OCI-LY7 (cell line): ENCODE measurements around the gene TMEM147.

ENCODE experiments used
- CTCF ChIP-seq: fragments of 200-600 bp; sonication (generic); conservative IDR thresholded peaks from 2 replicates; pipeline ENCODE4 v1.5.1; 2014; ENCODE audit warnings: mild to moderate bottlenecking, antibody characterized with exemption, low read length, moderate library complexity, mixed read lengths
- EZH2phosphoT487 ChIP-seq: fragments of 200-600 bp; sonication (generic); IDR thresholded peaks from 2 replicates; pipeline ENCODE4 v1.6.1; 2018; ENCODE audit warnings: low read depth, borderline replicate concordance, mild to moderate bottlenecking, mixed run types, antibody characterized with exemption, low read length, moderate library complexity, mixed read lengths

GRCh38 chr19:35531291-35531690 lies 14.1 kb upstream of the TMEM147 start:
- TF ChIP-seq CTCF: no peak
- no peak for TF ChIP-seq EZH2phosphoT487
